CD14-positive monocyte (primary cell): ENCODE data around the gene PPP2R1B. TPM values are rescaled to one million over a fixed set of nuclear protein-coding genes. Genes with fewer than 3 reads are reported as not detected.

Source experiments
- DNase-seq, 3 donors: peaks; one replicate each; pipeline ENCODE4 v3.0.0-alpha.2; 2011 to 2022
- H2AFZ ChIP-seq: 2 replicates; pipeline ENCODE4 v1.6.0; 2012; ENCODE audit warnings: mild to moderate bottlenecking, low read depth, low read length, inconsistent platforms; ENCODE audit not compliant: insufficient read depth, poor library complexity, severe bottlenecking
- H3K27ac ChIP-seq, 2 donors: 1 replicate in 1 of 2; 2 replicates in 1 of 2; pipeline ENCODE4 v1.5.1; 2012 to 2013; ENCODE audit warnings: low read length in 2 of 2, control low read depth in 1 of 2, inconsistent platforms in 1 of 2, low read depth in 1 of 2, mild to moderate bottlenecking in 1 of 2
- H3K27me3 ChIP-seq, 2 donors: one replicate each; pipeline versions ENCODE4 v1.6.0 to v1.6.1; 2011 to 2013; ENCODE audit warnings: low read length in 2 of 2; ENCODE audit not compliant: control insufficient read depth in 2 of 2, insufficient read depth in 2 of 2
- H3K36me3 ChIP-seq, 2 donors: replicated peaks in 1 of 2; 1 replicate in 1 of 2; 2 replicates in 1 of 2; pipeline versions ENCODE4 v1.5.1 to v1.6.1; 2012 to 2013; ENCODE audit warnings: low read length in 2 of 2, control low read depth in 1 of 2, inconsistent platforms in 1 of 2, mild to moderate bottlenecking in 1 of 2; ENCODE audit not compliant: insufficient read depth in 2 of 2, control insufficient read depth in 1 of 2
- H3K4me1 ChIP-seq, 2 donors: 1 replicate in 1 of 2; 2 replicates in 1 of 2; pipeline versions ENCODE4 v1.5.1 to v1.6.1; 2012 to 2013; ENCODE audit warnings: low read length in 2 of 2, control low read depth in 1 of 2, inconsistent platforms in 1 of 2, mild to moderate bottlenecking in 1 of 2, moderate library complexity in 1 of 2; ENCODE audit not compliant: insufficient read depth in 2 of 2, control insufficient read depth in 1 of 2
- H3K4me2 ChIP-seq: replicated peaks from 2 replicates; pipeline ENCODE3; 2012; ENCODE audit warnings: low read length, moderate library complexity, mild to moderate bottlenecking; ENCODE audit not compliant: poor library complexity, severe bottlenecking; ENCODE audit errors: extremely low read depth
- H3K4me3 ChIP-seq, 3 experiments: fragments of 200-600 bp in 1 of 3; sonication (generic) in 1 of 3; replicated peaks in 1 of 3; 1 replicate in 2 of 3; 2 replicates in 1 of 3; pipeline ENCODE4 v1.5.1; 2011 to 2013; ENCODE audit warnings: low read length in 3 of 3, mild to moderate bottlenecking in 3 of 3, control low read depth in 2 of 3, low read depth in 2 of 3, inconsistent platforms in 1 of 3, moderate library complexity in 1 of 3
- H3K79me2 ChIP-seq: 2 replicates; pipeline ENCODE4 v1.6.0; 2012; ENCODE audit warnings: mild to moderate bottlenecking, control low read depth, inconsistent platforms, low read length, moderate library complexity; ENCODE audit not compliant: insufficient read depth
- H3K9ac ChIP-seq: 2 replicates; pipeline ENCODE4 v1.6.0; 2017; ENCODE audit warnings: low read length, mild to moderate bottlenecking; ENCODE audit not compliant: insufficient read depth, poor library complexity, severe bottlenecking
- H3K9me3 ChIP-seq, 2 donors: replicated peaks in 1 of 2; 1 replicate in 1 of 2; 2 replicates in 1 of 2; pipeline versions ENCODE4 v1.5.1 to v1.6.1; 2012 to 2013; ENCODE audit warnings: low read length in 2 of 2, control low read depth in 1 of 2; ENCODE audit not compliant: control insufficient read depth in 1 of 2, insufficient read depth in 1 of 2
- H4K20me1 ChIP-seq: 2 replicates; pipeline ENCODE4 v1.6.0; 2012; ENCODE audit warnings: mild to moderate bottlenecking, low read length, control low read depth, moderate library complexity; ENCODE audit not compliant: insufficient read depth
- H3K27ac Mint-ChIP-seq, 7 donors: one replicate each; pipeline ENCODE4 v1.8.0; 2020; ENCODE audit warnings: mild to moderate bottlenecking in 7 of 7, mixed read lengths in 7 of 7, moderate library complexity in 6 of 7, inconsistent platforms in 2 of 7
- H3K27me3 Mint-ChIP-seq, 3 donors: one replicate each; pipeline ENCODE4 v1.8.0; 2021 to 2022; ENCODE audit warnings: low read depth in 3 of 3, mild to moderate bottlenecking in 3 of 3, mixed read lengths in 3 of 3, moderate library complexity in 3 of 3, inconsistent platforms in 1 of 3
- H3K36me3 Mint-ChIP-seq, 2 donors: one replicate each; pipeline ENCODE4 v1.8.0; 2020; ENCODE audit warnings: mixed read lengths in 2 of 2, inconsistent platforms in 1 of 2, mild to moderate bottlenecking in 1 of 2
- H3K4me1 Mint-ChIP-seq: one replicate; pipeline ENCODE4 v1.8.0; 2020; ENCODE audit warnings: mild to moderate bottlenecking, mixed read lengths
- H3K4me3 Mint-ChIP-seq, 2 donors: one replicate each; pipeline ENCODE4 v1.8.0; 2020; ENCODE audit warnings: mild to moderate bottlenecking in 2 of 2, mixed read lengths in 2 of 2, moderate library complexity in 1 of 2
- H3K9me3 Mint-ChIP-seq, 7 donors: one replicate each; pipeline ENCODE4 v1.8.0; 2020 to 2022; ENCODE audit warnings: mixed read lengths in 7 of 7, mild to moderate bottlenecking in 6 of 7, moderate library complexity in 6 of 7, inconsistent platforms in 2 of 7
- WGBS: methylation state at CpG from one replicate; pipeline ENCODE4 v1.1.5; 2013; ENCODE audit warnings: missing lambda C conversion rate; ENCODE audit not compliant: insufficient coverage; 5-methylcytosine and 5-hydroxymethylcytosine counted together
- intact Hi-C, 2 donors: fragments of 100-400 bp; cut with micrococcal nuclease; formaldehyde crosslinking; loops; one replicate each; pipeline versions ENCODE4 v1.15.0 to v1.15.1; 2023
- polyA minus RNA-seq: library from RNA; depleted of rRNA, polyadenylated mRNA; stranded (reverse); fragments of >200 nt; gene quantifications from 2 replicates; pipeline ENCODE4 v1.2.3, GENCODE V29; 2012
- polyA plus RNA-seq, 3 donors: library from polyadenylated mRNA; depleted of rRNA in 1 of 3; unstranded in 2 of 3; stranded (reverse) in 1 of 3; fragments of 300-500 nt in 2 of 3; fragments of >200 nt in 1 of 3; fragmentation: Illumina TruSeq in 2 of 3; gene quantifications; 1 replicate in 2 of 3; 2 replicates in 1 of 3; pipeline ENCODE4 v1.2.3, GENCODE V29; 2012 to 2021
- total RNA-seq, 12 experiments: library from RNA in 1 of 12; stranded (reverse) in 1 of 12; fragments of 120-200 nt in 1 of 12; gene quantifications; one replicate each; pipeline ENCODE4 v1.2.4 and lab custom pipeline; 2013 to 2026; ENCODE audit warnings: mixed read lengths in 6 of 12, inconsistent platforms in 1 of 12
- TF ChIP-seq, protein P1 (sequence below): fragments of 200-600 bp; IDR thresholded peaks from one replicate; pipeline ENCODE4 v1.8.0; 2022; ENCODE audit warnings: antibody characterized with exemption, mild to moderate bottlenecking

PPP2R1B gene
- 9.8 TPM for total RNA-seq (2013)
- 10 to 100 TPM in 2 of 3 donors, 1 to 10 TPM in 1; 5.4 to 16.9 (median 11.2) TPM for polyA plus RNA-seq
- polyA minus RNA-seq, result 5.0 and 8.3 TPM in 2 replicates
- 12.3 to 35.4 (median 29.2) reads per million in 11 experiments for total RNA-seq (lab: John Stamatoyannopoulos, UW)

DNA sequence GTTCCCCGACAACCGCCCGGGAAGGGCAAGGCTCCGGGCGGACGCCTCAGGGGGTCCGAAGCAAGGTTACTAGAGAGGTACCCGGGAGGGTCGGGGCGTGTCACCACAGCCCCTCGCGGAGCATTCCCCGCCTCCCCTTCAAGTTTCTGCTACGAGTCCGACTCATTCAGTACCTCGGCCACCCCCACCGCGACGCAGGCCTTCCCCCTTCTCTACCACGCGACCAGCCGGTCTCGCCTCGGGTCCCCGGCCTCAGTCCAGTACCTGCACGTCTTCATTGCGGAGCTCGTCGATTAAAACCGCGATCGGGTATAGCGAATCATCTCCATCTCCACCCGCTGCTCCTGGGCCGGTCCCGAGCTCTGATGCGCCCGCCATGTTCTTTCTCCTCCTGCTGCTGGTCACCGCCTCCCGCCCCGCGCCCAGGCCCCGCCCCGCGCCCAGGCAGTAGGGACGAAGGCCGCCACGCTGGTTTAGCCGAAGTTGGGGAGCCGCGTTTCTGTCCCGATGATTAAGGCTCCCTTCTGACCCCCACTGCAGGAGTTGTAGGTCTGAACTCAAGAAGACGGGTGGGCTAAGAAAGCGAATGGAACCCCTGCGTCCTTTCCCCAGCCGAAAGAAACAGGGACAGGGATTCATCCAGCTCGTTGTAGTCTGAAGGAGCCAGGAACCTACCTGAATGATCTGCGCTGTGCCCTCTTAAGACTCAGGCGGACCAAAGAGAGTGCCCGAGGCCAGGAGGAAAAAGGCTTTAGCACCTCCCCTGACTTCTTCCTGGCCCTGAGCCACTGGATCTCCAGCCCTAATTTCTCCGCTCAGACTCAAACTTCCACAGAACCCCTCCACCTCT, at the start of gene PPP2R1B:
TSS of gene PPP2R1B (minus strand) at position 406 of the 850 bp plus-strand sequence. CDS start at position 378, 28 bp downstream.
- under 1% methylated on average over 60 of the region's 61 CpGs for WGBS
- Histone ChIP-seq H3K9me3 (no peaks in the 10 kb centered on the region), H2AFZ (peak within 1 kb of the TSS; percentile 94), H4K20me1 (no peaks in the 10 kb centered on the region), H3K27me3 (no peaks in the 10 kb centered on the region), H3K4me3 (peak within 1 kb of the TSS; percentile 83 to 93 (median 85)), H3K27ac (peak within 1 kb of the TSS; percentile 11 to 65), H3K4me1 (peaks cover 14 to 23% of the 10 kb centered on the region in 2 donors), H3K9ac (peak within 1 kb of the TSS; percentile 67), H3K79me2 (peaks cover 17% of the 10 kb centered on the region), H3K36me3 (peaks cover 18 to 31% of the 10 kb centered on the region in 2 donors), H3K4me2 (peak within 1 kb of the TSS; percentile 90)
- H3K4me1 Mint-ChIP-seq, result peaks cover 21% of the 10 kb centered on the region
- intact Hi-C loops, result loop anchor here (5.0 to 10.0 kb wide), 3 partner anchors 76 to 1549 kb away; partner anchors contain the start of gene TTC12 (in 1 of the 2)
- peak; percentile 33 to 62 (median 53) for DNase-seq
- peaks cover 28 to 32% of the 10 kb centered on the region in 2 donors for H3K36me3 Mint-ChIP-seq
- no peaks in the 10 kb centered on the region for H3K9me3 Mint-ChIP-seq
- H3K27ac Mint-ChIP-seq, result peak within 1 kb of the TSS; percentile 80 to 99 (median 94)
- TF ChIP-seq, protein P1, sequence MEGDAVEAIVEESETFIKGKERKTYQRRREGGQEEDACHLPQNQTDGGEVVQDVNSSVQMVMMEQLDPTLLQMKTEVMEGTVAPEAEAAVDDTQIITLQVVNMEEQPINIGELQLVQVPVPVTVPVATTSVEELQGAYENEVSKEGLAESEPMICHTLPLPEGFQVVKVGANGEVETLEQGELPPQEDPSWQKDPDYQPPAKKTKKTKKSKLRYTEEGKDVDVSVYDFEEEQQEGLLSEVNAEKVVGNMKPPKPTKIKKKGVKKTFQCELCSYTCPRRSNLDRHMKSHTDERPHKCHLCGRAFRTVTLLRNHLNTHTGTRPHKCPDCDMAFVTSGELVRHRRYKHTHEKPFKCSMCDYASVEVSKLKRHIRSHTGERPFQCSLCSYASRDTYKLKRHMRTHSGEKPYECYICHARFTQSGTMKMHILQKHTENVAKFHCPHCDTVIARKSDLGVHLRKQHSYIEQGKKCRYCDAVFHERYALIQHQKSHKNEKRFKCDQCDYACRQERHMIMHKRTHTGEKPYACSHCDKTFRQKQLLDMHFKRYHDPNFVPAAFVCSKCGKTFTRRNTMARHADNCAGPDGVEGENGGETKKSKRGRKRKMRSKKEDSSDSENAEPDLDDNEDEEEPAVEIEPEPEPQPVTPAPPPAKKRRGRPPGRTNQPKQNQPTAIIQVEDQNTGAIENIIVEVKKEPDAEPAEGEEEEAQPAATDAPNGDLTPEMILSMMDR, result no peak
- peak within 1 kb of the TSS; percentile 100 for H3K4me3 Mint-ChIP-seq
- peaks cover 0 to 7% (median 6%) of the 10 kb centered on the region in 3 donors for H3K27me3 Mint-ChIP-seq

- no CpG with 5 or more reads among the region's 1 CpG for WGBS
- H3K27ac Mint-ChIP-seq, result no peak overlapping the region
- peaks cover 10 to 33% of the 10 kb centered on the region in 2 donors for H3K36me3 Mint-ChIP-seq
These were observed 49.3 kb upstream of the PPP2R1B start for GRCh38 chr11:111815489-111815888.

More at GRCh38 chr11:111815489-111815888, 49.3 kb upstream of the PPP2R1B start:
- Histone ChIP-seq H3K9me3 (no peaks in the 10 kb centered on the region), H3K27ac (no peak overlapping the region), H2AFZ (no peak overlapping the region), H3K4me3 (no peak overlapping the region), H3K79me2 (no peaks in the 10 kb centered on the region), H3K4me2 (no peak overlapping the region), H3K4me1 (peaks cover 0 to 4% of the 10 kb centered on the region in 2 donors), H3K27me3 (no peaks in the 10 kb centered on the region), H4K20me1 (no peaks in the 10 kb centered on the region), H3K36me3 (peaks cover 5 to 22% of the 10 kb centered on the region in 2 donors), H3K9ac (no peak overlapping the region)
- TF ChIP-seq, protein P1, result no peak
- Mint-ChIP-seq H3K4me1 (peaks cover 7% of the 10 kb centered on the region), H3K4me3 (no peak overlapping the region), H3K27me3 (no peaks in the 10 kb centered on the region), H3K9me3 (no peaks in the 10 kb centered on the region)
- intact Hi-C loops, result no loop called here
- DNase-seq, result no peak
